ENCODE results near the gene ADRA2C.

The ADRA2C gene

DNA sequence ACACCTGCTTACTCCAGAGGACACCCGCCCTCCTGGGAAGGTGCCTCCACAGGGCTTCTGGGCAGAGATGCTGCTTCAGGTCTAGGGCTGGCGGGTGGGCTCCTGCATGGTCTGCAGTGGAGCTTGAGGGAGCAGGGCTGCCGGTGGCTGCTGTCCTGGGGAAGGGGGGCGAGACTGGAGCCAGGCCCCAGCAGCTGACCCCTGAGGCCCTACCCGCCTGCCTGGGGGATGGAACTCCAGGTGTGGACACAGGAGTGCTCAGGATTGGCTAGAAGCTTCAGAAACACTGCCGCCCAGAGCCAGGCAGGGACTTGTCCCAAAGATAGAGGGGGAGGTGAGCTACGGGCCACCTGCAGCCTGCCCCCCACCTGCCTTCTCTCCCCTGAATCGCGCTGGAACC is 33.0 kb upstream of the ADRA2C start:
- no peak for DNase-seq (ENCODE audit: low read depth, low spot score)

DNA sequence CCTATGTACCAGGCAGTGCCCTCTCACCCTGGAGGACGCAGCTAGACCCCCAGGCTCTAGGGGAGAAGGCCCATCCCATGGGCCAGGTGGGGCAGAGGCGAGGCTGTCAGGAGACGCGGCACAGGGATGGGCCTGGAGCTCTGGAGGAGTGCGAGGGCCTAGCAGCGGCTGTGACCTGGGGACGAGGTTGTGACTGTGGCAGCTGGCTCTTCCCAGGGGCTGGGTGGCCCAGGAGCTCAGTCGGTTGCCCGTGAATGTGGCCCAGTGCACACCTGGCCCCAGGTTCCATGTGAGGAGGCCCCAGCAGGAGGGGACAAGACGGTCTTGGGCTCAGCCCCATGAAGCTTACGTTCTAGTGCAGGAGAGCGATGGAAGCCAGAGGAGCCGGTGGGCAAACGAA is 31.0 kb upstream of the ADRA2C start:
- DNase-seq (ENCODE audit: low read depth, low spot score): no peak

DNA sequence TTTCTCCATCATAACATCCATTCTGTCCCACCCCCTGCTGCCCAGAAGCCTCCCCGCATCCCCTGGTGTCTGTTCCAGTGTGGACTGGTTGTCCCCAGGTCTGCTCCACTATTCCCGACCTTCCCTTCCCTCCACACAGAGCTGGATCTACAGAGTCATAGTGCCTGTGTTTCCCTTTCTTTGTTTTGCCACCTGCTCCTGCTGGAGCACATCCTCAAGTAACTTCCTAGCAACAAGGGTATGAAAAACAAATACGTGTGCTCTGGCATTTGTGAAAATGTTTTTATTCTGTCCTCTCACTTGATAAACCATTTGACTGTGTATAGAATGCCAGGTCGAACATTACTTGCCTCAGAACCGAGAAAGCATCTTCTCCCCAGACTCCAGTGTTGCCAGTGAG is 29.9 kb upstream of the ADRA2C start:
- DNase-seq (ENCODE audit: low read depth, low spot score): no peak

DNA sequence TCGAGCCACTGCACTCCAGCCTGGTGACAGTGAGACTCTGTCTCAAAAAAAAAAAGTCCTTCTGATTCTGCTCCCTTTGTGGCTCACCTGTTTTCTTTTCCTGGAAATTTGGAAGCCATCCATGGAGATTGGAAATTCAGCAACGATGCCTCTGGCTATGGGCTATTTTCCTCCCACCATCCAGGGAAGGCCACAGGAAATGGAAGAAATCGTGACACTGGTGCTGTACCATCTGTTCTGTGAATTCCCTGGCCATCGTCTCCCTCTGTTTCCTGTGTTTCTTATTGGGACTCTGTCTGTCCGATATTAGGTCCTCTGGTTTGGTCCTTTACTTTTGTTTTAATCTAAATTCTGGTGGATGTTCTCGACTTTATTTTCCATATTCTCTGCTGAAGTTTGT is 29.4 kb upstream of the ADRA2C start:
- DNase-seq (ENCODE audit: low read depth, low spot score): no peak

DNA sequence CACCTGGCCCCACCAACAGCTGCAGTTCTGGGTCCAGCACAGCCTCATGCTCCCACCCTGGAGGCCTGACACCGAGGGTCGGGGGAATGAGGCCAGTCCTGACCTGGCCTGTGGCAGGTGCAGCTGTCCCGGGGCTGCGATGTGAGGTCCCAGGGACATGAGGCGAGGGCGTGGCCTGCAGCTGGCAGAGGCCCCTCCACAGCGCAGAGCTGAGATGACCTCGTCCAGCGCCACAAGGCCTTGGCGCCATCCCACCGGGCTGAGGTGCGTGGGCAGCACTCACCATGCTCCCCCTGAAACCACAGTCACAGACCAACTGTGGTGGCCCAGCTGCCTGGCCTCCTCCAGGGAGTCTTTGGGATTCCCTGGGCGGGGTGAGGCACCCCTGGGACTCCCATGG is 26.6 kb upstream of the ADRA2C start:
- DNase-seq (ENCODE audit: low read depth, low spot score): no peak

DNA sequence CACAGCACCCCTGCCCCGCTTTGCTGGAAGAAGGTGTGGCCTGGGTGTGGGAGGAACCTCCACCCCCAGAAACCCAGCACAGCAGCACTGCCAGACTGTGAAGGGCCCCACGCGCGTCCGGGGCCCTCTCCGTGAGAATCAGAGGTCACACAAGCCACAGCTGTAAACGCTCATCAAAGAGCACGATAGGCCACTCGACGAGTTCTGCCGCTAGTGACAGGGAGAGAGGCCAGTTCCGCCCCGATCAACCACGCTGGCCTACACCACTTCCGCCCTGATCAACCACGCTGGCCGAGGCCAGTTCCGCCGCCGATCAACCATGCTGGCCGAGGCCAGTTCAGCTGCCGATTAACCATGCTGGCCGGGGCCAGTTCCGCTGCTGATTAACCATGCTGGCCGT is 25.9 kb upstream of the ADRA2C start:
- DNase-seq (ENCODE audit: low read depth, low spot score): no peak

DNA sequence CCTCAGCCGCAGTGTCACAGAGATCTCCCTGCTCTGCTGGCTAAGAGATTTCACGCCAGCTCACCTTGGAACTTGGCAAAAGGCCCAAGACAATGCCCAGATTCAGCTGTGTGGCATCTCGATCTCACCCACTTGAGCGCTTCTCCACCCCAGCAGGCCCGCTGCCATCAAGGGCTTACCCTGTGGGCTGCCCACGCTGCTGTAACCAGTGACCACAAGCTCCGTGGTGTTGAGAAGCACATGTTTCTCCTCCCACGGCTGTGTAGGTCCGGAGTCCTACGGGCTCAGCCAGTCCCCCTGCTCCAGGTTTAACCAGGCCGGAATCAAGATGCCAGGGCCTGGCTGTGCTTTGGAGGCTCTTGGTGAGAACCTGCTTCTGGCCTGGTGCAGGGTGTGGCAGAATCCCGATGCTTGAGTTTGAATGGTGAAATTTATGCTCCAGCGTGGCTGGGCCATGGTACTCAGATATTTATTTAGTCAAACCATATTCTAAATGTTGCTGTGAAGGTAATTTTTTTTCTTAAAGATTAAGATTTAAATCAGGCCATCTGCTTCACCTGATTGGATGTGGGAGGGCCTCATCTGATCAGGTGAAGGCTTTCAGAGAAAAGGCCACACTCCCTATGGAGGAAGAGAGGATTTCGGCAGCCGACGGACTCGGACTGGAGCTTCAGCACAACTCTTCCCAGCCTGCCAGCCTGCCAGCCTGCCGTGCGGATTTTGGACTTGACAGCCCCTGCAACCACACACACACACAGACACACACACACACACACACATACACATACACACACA is 24.8 kb upstream of the ADRA2C start:
- no peak for DNase-seq (ENCODE audit: low read depth, low spot score)

DNA sequence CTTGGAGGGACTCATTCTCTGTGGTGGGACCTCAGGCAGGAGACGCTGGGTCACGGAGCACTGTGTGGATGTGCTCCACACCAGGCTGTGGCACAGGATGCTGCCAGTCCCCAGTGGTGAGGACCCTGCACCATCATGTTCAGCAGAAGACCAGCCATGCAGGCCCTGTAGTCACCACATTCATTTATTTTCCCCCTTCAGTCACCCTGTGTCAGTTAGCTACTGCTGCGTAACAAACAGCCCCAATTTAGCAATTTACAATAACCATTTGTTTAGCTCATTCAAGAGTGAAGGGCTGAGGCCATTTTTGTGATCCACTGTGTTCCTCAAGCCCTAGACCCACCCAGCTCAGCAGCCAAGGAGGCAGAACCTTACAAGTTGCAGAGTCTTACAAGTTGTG is 23.6 kb upstream of the ADRA2C start:
- no peak for DNase-seq (ENCODE audit: low read depth, low spot score)

DNA sequence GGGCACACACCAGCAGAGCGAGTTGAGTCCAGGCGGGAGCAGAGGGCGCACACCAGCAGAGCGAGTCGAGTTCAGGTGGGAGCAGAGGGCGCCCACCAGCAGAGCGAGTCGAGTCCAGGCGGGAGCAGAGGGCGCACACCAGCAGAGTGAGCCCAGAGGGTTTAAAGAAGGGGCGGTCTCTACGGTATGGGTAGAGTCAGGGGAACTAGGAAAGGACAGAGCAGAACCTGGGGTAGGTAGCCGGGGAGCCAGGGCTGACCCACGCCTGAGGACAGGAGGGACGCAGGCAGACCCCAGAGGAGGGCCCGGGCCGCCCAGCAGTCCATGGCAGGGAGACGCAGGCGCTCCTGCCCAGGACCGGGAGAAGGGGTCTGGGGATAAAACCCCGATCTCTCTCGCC is 22.0 kb upstream of the ADRA2C start:
- DNase-seq (ENCODE audit: low read depth, low spot score): no peak

DNA sequence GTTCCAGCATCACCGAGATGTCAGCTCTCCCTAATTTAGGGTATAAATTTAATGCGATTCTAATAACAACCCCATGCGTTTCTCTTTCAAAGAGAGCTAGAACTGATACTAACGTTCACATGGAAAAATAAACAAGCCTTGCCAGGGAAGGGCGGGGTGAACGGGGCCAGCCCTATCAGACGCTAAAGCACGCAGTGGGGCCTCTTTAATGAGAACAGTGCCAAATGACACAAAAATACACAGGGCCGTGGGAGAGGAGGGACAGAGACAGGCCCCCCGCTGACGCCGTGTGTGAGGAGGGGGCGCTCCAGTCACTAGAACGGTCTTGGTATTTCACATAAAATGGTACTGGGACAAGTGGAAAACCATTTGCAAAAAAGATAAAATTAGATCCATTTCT is 21.3 kb upstream of the ADRA2C start:
- no peak for DNase-seq (ENCODE audit: low read depth, low spot score)

DNA sequence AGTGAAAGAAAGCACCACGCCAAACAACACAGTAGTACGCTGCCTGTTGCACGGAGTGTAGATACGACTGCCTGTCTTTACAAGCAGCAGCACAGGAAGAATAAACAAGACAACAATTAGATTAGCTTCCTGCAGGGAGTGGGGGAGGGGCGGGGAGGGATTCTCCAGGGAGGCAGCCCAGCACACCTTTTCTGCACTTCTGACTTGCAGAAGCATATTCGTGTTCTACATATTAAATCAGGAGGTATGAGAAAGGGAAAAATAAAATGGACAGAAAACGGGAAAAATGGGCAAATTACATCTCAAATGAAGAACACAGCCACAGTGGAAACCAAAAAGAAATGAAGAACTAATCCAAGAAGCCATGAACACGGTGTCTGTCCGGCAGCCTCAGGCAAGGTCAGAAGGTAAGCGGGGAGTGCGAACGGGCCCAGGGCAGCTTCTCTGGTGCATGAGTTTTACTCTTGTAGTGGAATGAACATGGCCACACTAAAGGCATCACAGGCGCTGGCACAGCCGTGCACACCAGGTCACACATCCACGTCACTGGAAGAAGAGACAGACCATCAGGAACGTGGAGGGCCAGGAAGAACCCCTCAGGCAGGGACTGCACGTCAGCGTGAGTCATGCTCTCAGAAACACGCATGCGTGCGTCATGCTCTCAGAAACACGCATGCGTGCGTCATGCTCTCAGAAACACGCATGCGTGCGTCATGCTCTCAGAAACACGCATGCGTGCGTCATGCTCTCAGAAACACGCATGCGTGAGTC is 20.1 kb upstream of the ADRA2C start:
- DNase-seq (ENCODE audit: low read depth, low spot score): no peak

DNA sequence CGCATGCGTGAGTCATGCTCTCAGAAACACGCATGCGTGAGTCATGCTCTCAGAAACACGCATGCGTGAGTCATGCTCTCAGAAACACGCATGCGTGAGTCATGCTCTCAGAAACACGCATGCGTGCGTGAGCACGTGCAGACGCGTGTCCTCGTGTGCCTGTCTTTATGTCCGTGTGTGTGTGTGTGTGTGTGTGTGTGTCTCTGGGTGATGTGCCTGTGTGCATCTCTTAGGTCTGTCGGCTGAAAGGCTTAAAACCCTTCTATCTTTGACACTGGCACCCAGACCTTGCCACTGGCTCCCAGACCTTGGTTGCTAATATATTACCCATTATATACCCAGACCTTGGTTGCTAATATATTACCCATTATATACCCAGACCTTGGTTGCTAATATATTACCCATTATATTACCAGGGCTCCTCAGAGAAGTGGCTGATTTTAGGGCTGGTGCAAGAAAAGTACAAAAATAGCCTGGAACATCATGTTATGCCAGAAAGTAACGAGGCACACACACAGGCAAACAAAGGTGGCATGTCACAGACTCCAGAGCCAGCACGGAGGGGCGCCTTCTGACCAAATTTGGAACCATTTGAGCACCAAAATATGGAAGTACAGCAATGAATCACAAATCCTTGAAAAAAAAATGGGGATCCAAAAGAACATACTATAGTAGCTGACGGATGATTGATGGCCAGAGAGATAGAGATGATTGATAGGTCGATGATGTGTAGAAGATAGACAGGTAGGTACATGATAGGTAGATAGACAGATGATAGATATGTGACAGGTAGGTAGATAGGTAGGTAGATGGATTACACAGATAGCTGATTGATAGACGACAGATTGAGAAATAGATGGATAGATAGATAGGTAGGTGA is 19.2 kb upstream of the ADRA2C start:
- DNase-seq (ENCODE audit: low read depth, low spot score): no peak

DNA sequence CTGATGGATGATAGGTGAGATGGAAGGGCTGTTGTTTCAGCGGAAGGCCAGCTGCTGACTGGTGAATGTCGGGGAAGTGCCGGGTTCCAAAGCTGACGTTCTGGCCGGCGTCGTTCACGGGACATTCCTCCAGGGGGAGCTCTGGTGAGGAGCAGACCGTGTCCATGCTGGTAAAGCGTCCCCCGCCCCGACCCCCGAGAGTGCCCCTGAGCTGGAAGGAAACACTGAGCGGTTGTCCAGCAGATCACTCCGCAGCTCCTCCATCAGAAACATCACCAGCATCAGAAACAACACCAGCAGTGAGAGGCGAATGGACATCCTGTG is 18.6 kb upstream of the ADRA2C start:
- DNase-seq (ENCODE audit: low read depth, low spot score): no peak

DNA sequence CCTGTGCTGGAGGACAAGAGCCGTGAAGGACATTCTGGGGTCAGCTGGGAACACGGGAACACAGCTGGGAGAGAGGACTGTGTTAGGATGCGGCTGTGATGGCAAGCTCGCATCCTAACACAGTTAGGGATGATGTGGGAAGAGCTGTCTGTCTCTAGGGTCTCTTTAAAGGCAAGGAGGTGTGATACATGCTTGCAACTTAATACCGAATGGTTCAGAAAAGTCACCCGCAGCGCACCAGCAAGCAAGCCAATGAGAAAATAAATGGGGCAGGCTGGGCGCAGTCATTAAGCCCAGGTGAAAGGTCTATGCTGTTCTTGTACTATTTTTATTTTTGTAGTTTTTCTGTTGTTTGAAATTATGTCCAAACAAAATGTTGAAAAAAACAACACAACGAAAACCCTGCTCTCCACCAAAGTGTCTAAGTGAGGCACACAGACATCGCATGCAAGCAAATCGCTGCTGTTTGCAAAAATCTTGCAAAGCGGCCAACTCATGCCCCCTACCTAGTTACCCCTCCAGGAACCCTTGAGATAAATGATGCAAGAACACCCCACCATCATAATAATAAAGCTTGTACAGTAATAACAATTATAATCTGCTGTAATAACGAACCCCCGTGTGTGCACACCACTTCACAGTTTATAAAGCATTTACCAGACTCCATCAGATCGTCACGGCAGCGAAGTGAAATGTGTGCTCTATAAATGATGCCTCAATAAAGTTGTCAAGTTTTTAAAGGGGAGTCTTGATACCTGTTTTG is 17.9 kb upstream of the ADRA2C start:
- DNase-seq (ENCODE audit: low read depth, low spot score): no peak

DNA sequence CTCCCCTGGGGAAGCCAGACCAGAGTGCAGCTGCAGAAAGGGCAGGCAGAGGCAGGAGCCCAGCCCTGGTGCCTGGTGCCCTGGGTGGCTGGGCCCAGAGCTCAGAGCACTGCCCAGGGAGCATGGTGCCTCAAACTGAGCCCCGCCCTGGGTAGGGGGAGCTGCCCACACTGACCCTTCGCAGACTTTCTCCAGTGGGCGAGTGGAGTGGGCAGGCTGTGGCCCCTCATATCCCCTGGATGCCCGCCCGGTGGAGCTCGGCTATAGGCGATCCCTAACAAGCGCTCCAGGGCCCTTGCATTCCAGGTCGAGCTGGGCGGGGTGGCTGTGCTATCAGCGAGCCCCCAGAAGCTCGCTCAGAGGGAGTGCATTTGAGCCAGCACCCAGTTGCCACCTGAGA is 17.1 kb upstream of the ADRA2C start:
- no peak for DNase-seq (ENCODE audit: low read depth, low spot score)

DNA sequence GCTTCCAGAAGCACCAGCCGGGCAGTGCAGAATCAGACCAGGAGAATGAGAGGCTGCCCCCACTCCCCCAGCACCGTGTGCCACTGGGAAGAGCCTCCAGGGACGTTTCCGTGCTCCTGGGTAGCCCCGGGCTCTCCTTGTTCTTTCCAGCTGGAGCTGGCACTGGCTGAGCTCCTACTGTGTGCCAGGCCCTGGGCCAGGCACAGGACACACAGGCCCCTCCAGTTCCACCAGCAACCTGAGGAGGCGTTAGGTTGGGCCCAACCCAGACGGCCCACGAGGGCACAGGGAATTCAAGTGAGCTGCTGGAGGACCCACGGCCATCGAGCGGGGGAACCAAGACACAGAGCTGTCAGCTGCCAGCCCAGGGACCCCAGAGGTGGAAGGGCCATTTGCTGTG is 15.9 kb upstream of the ADRA2C start:
- no peak for DNase-seq (ENCODE audit: low read depth, low spot score)

DNA sequence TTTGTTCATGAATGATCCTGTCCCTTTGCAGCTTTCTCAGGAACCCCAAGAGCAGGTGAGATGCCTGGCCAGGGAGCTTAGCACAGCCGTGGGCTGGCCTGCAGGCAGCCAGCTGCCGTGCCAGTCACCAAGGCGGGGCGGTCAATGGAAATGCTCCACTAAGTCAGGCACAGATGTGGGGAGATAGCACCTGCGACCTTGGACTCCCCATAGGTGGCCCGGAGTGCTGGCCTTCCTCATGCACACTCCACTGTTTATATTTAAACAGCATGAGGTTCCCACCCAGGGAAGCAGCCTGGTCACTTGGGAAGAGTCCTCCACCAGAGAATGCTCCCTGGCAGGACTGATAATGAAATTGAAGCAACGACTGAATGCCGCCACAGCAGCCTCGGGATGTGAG is 14.2 kb upstream of the ADRA2C start:
- DNase-seq (ENCODE audit: low read depth, low spot score): no peak

DNA sequence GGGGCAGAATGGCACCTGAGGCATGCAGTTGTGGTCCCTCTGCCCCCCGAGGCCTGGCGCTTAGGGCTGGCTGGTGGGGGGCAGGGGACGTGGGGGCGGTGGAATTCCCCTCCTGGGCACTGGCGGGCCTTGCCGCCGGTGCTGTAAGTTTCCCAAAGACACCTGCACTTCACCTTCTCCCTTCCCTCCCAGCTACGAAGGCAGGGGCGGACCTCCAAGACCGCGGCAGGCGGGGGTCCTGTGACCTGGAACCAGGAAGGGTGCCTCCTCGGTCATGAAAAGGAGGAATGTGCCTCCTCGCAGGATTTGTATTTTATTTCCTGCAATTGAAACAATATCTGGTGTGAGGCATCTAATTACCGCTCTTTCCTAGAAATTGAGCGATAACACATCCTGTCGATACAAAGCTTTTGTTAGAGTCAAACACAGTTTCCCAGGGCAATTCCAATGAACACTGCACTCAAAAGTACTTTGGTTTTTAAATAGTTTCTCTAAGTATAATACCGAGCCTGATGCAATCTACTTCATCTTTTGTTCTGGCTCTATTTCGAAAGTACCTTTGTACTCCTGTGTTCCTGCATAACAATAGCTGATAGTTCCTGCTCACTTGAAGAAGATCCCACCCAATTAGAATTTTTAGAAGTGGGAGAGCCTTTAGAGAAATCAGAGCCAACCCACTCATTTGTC is 12.3 kb upstream of the ADRA2C start:
- DNase-seq (ENCODE audit: low read depth, low spot score): no peak

DNA sequence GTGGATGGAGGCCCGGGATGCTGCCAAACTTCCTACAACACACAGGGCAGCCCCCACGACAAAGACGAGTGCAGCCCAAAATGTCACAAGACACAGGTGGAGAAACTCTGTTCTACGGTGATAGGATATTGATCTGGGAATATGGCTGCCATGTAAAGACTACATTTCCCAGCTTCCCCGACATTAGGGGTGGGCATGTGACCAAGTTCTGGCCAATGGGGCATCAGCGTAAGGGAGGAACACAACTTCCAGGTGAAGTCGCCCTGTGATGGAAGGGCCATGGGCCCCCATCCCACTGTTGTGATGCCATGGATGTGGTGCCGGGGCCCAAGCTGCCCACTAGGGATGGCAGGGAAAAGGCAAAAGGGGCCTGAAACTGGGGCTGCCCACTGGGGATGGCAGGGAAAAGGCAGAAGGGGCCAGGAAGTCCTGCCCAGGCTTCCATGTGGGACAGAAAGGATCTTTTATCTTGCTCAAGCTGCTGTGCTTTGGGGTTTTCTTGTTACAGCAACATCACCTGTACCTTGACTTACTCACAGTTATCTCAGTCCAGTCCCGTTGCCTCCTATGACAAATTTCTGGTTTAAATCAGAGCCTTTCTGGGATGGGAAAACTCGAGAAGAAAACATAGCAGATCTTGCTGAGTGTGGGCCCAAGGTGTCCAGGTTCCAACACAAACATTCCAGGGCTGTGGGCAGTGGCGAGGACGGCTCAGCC is 9.7 kb upstream of the ADRA2C start:
- no peak for DNase-seq (ENCODE audit: low read depth, low spot score)

DNA sequence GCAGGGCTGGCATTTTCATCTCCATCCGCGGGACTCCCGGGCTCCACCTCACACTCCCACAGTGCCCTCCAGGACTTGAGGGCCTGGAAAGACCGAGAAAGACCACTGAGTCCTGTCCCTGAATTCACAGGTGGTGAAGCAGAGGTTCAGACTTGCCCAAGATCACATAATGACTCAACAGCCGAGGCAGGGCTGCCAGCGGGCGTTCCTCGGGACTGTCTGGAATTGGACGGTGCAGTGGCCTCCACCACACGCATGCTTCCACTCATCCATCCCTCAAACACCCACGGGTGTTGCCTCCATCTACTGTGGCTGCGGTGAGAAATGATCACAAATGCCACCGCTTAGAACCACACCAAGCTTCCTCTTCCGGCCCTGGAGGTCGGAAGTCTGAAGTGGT is 6.9 kb upstream of the ADRA2C start:
- DNase-seq (ENCODE audit: low read depth, low spot score): no peak

DNA sequence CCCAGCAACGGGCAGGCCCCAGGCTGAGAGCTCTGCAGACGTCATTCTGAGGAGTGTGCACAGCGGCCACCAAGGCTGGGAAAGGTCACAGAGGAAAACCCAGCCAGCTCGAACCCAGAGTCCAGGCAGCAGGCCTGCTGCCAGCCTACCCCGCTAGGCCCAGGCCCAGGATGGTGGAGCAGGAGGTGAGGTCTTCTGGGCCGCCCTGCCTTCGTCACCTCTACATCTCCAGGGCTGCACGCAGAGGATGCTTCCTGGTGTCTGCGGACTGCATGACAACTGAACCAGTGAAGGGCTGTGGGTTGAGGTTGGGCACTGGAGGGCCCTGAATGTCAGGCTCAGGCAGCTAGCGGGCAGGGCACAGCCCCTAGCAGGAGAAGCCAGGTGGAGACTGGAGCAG is 5.8 kb upstream of the ADRA2C start:
- DNase-seq (ENCODE audit: low read depth, low spot score): no peak

Data from brain pericyte (primary cell).